GM12872 (cell line): ENCODE measurements around the gene MACROH2A2.

Experiments used
- TF ChIP-seq, protein P1 (sequence below): IDR thresholded peaks from 3 replicates; pipeline ENCODE4 v1.5.1; 2011; ENCODE audit warnings: low read depth, mild to moderate bottlenecking, low read length, moderate library complexity; ENCODE audit not compliant: insufficient read depth

MACROH2A2 gene

GRCh38 chr10:70119623-70120022 is 67.0 kb downstream of the MACROH2A2 start:
- TF ChIP-seq, protein P1, sequence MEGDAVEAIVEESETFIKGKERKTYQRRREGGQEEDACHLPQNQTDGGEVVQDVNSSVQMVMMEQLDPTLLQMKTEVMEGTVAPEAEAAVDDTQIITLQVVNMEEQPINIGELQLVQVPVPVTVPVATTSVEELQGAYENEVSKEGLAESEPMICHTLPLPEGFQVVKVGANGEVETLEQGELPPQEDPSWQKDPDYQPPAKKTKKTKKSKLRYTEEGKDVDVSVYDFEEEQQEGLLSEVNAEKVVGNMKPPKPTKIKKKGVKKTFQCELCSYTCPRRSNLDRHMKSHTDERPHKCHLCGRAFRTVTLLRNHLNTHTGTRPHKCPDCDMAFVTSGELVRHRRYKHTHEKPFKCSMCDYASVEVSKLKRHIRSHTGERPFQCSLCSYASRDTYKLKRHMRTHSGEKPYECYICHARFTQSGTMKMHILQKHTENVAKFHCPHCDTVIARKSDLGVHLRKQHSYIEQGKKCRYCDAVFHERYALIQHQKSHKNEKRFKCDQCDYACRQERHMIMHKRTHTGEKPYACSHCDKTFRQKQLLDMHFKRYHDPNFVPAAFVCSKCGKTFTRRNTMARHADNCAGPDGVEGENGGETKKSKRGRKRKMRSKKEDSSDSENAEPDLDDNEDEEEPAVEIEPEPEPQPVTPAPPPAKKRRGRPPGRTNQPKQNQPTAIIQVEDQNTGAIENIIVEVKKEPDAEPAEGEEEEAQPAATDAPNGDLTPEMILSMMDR: no peak

- TF ChIP-seq, protein P1: no peak
These were observed 67.8 kb downstream of the MACROH2A2 start for GRCh38 chr10:70120417-70120816.

DNA sequence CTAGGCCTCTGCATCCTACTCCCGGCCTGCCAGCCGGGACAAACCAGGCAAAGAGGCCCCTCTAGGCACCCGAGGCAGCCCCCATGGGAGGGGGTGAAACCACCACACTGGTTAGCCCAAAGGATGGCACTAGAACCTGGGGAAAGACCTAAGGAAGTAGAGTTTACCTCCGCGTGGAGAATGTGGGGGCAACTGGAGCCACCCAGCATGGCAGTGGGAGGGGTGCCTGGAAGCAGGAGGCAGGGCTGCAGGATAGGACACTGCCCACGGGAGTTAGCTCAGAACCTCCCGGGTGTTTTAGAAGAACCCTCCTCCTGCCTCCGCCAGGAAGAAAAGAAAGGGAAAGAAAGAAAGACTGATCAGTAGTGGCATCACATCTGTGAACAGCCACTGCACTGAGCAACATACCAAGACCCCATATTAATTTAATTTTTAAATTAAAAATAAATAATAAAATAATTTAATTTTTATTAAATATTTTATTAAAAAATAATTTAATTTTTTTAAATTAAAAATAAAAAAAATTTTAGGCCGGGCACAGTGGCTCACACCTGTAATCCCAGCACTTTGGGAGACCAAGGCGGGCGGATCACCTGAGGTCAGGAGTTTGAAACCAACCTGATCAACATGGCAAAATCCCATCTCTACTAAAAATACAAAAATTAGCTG is 68.8 kb downstream of the MACROH2A2 start:
- TF ChIP-seq, protein P1: no peak

- TF ChIP-seq, protein P1: no peak
These were observed 70.1 kb downstream of the MACROH2A2 start for GRCh38 chr10:70122742-70123141.

GRCh38 chr10:70123817-70124216 is 71.2 kb downstream of the MACROH2A2 start:
- TF ChIP-seq, protein P1: no peak

DNA sequence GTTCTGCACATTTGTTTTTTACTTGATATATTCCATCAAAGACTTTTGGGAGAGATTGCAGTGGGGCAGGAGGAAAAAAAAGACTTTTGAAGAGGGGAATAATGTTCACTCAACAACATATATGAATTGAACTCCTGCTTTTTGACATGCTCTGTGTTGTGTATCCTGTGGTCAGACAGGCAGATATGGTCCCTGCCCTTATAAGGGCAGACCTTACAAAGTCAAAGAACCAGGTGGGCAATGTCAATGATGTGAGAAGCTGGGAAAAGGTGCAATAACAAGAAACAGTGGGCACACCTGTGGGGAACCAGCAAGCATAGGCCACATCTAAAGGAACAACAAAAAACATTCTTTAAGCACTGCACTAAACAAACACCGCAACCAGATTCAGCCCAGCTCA is 71.8 kb downstream of the MACROH2A2 start:
- TF ChIP-seq, protein P1: no peak

DNA sequence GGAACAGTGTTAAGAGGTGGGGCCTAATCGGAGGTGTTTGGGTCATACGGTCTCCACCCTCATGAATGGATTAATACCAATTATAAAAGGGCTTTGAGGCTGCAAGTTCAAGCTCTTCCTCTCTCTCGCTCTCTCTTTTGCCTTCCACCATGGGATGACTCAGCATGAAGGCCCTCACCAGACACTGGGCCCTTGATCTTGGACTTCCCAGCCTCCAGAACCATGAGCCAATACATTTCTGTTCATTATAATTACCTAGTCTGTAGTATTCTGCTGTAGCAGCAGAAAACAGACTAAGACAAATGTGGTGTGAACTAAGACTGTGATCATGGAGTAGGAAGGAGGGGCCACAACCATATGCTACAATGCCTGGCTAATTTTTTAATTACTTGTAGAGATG is 72.3 kb downstream of the MACROH2A2 start:
- TF ChIP-seq, protein P1: no peak
